Kidney (tissue), 14 donors: ENCODE measurements around the gene AFG3L2. TPM values are rescaled to one million over a fixed set of nuclear protein-coding genes. Genes with fewer than 3 reads are reported as not detected.
A peak's percentile ranks its signal among the peaks of the same experiment; 100 is the strongest.

ENCODE experiments used
- DNase-seq, 5 donors: peaks; one replicate each; pipeline ENCODE4 v3.0.0-alpha.2; 2013 to 2020
- FAIRE-seq: peaks from 2 replicates; lab custom pipeline; 2012; peaks lifted over from hg19 to GRCh38; lab: Jason Lieb, UNC
- H3K27ac ChIP-seq, 2 donors: one replicate each; pipeline ENCODE4 v1.7.0; 2013; ENCODE audit warnings: low read depth in 2 of 2, low read length in 2 of 2, inconsistent platforms in 1 of 2
- H3K27me3 ChIP-seq: one replicate; pipeline ENCODE4 v1.7.1; 2013; ENCODE audit warnings: low read length, inconsistent platforms; ENCODE audit not compliant: control insufficient read depth, insufficient read depth
- H3K36me3 ChIP-seq, 3 donors: one replicate each; pipeline versions ENCODE4 v1.7.0 to v1.7.1; 2013; ENCODE audit warnings: low read length in 3 of 3, control low read depth in 1 of 3, inconsistent platforms in 1 of 3; ENCODE audit not compliant: insufficient read depth in 3 of 3, control insufficient read depth in 2 of 3
- H3K4me1 ChIP-seq, 3 donors: one replicate each; pipeline versions ENCODE4 v1.7.0 to v1.7.1; 2013; ENCODE audit warnings: low read length in 3 of 3, inconsistent platforms in 1 of 3, low read depth in 1 of 3; ENCODE audit not compliant: control insufficient read depth in 2 of 3, insufficient read depth in 2 of 3
- H3K4me3 ChIP-seq, 3 donors: one replicate each; pipeline versions ENCODE4 v1.7.0 to v1.8.1; 2013; ENCODE audit warnings: low read length in 3 of 3, control low read depth in 1 of 3, inconsistent platforms in 1 of 3
- H3K9ac ChIP-seq, 3 donors: one replicate each; pipeline versions ENCODE4 v1.7.0 to v1.7.1; 2013; ENCODE audit warnings: low read length in 3 of 3, control low read depth in 1 of 3, inconsistent platforms in 1 of 3
- H3K9me3 ChIP-seq, 3 donors: one replicate each; pipeline versions ENCODE4 v1.7.0 to v1.7.1; 2013; ENCODE audit warnings: low read length in 3 of 3, control low read depth in 1 of 3, inconsistent platforms in 1 of 3; ENCODE audit not compliant: control insufficient read depth in 2 of 3, insufficient read depth in 1 of 3
- intact Hi-C: fragments of 100-400 bp; cut with DNase I; formaldehyde crosslinking; loops from one replicate; pipeline ENCODE4 v1.11.1; 2022
- polyA plus RNA-seq: library from polyadenylated mRNA; stranded (reverse); fragments of 350-450 nt; fragmentation: Illumina TruSeq; extraction: RNeasy Lipid Tissue Mini Kit (QIAGEN cat#74804); gene quantifications from one replicate; pipeline ENCODE4 v1.2.3, GENCODE V29; 2014; ENCODE audit warnings: low read depth, low replicate concordance; ENCODE audit not compliant: insufficient read depth
- total RNA-seq: library from RNA; stranded (reverse); fragmentation: NEBNext Ultra II Directional; extraction: Animal tissue kit (Norgen Biotek cat#: 25700); gene quantifications from one replicate; pipeline ENCODE4 v1.2.1, GENCODE V29; 2021
- TF ChIP-seq, protein P1 (sequence below): IDR thresholded peaks from 3 replicates; pipeline ENCODE4 v1.5.1; 2012; ENCODE audit warnings: mild to moderate bottlenecking, moderate library complexity, borderline replicate concordance; ENCODE audit not compliant: insufficient read depth; ENCODE audit errors: extremely low read depth
- donor health status: control.
- donor health status: control.
- donor health status: control.
- donor health status: control.
- donor health status: control.
- donor health status: DM: yes; HTN: yes; CAD: no.
- donor health status: Normal renal cell carcinoma (clear cell type).

Gene AFG3L2
- total and polyA plus RNA-seq, 2 donors from 2014 or later = 55.9 to 62.7 TPM

DNA sequence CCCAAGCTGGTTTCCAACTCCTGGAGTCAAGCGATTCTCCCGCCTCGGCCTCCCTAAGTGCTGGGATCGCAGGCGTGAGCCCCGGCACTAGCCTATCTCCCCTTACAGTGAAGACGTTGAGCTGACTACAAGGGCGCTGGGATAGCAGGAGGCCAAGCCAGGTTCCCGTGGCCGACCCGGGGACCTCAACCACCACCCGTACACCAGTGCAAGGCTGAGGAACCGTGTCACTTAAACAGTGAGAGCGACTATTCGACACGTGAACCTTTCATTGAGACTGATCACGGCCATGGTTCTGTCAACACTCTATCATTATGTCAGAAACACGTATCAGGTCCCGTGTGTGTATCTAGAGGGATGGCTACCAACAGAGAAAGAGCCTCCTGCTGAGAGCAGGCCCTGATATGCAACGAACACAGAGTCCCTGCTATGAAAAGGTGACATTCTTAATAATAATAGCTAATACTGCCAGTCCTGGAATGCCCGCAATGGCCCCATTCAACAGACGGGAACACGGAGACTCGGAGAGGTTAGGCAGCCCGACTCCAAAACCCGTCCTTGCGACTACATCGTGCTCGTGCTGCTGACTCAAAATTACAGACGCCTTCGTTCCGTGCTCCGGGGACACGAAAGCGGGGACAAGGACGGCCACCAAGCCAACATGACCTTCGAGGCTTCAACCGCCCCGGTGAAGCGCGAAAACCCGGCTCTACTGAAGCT, 833 bp downstream of the AFG3L2 start:
- peak overlapping the region; percentile 37 to 93 (median 68) for H3K9ac ChIP-seq
- TF ChIP-seq, protein P1, sequence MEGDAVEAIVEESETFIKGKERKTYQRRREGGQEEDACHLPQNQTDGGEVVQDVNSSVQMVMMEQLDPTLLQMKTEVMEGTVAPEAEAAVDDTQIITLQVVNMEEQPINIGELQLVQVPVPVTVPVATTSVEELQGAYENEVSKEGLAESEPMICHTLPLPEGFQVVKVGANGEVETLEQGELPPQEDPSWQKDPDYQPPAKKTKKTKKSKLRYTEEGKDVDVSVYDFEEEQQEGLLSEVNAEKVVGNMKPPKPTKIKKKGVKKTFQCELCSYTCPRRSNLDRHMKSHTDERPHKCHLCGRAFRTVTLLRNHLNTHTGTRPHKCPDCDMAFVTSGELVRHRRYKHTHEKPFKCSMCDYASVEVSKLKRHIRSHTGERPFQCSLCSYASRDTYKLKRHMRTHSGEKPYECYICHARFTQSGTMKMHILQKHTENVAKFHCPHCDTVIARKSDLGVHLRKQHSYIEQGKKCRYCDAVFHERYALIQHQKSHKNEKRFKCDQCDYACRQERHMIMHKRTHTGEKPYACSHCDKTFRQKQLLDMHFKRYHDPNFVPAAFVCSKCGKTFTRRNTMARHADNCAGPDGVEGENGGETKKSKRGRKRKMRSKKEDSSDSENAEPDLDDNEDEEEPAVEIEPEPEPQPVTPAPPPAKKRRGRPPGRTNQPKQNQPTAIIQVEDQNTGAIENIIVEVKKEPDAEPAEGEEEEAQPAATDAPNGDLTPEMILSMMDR = no peak
- H3K36me3 ChIP-seq = peaks cover 0 to 6% (median 0%) of the 10 kb centered on the region in 3 donors
- FAIRE-seq (no peak), DNase-seq (peak in 4 of 5 donors; percentile 29 to 76 (median 58))
- H3K4me1 ChIP-seq = peaks cover 0 to 14% (median 0%) of the 10 kb centered on the region in 3 donors
- H3K4me3 ChIP-seq = peak overlapping the region; percentile 79 to 96 (median 93)
- peak overlapping the region; percentile 98 for H3K27ac ChIP-seq
- no peaks in the 10 kb centered on the region for H3K9me3 ChIP-seq
- no peaks in the 10 kb centered on the region for H3K27me3 ChIP-seq
- intact Hi-C loops = no loop called here

DNA sequence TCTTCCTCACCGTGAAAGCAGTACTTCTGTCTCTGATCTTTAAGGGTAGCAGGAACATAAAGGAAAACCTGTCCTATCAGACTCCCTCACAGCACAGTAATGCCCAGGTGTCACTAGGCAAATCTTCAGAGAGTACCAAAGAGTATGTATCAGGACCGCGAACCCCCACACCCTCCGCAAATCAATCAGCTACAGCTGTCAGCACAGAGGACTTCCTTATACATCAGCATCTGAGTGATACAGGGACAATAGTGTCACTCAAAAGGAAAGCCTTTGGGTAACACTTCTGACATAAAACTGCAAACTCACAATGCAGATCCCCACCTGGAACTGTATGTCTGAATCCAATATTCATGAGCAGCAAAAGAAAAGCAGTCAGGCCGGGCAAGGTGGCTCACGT, 2.6 kb downstream of the AFG3L2 start:
- no peak for FAIRE-seq
- H3K4me3 ChIP-seq = peak overlapping the region in 1 of 3 donors; percentile 96
- H3K27me3 ChIP-seq = no peaks in the 10 kb centered on the region
- H3K9ac ChIP-seq = no peak overlapping the region
- H3K27ac ChIP-seq = no peak overlapping the region
- peaks cover 0 to 6% (median 0%) of the 10 kb centered on the region in 3 donors for H3K36me3 ChIP-seq
- intact Hi-C loops = no loop called here
- DNase-seq = no peak
- TF ChIP-seq, protein P1 = no peak
- H3K4me1 ChIP-seq = peaks cover 0 to 14% (median 0%) of the 10 kb centered on the region in 3 donors
- no peaks in the 10 kb centered on the region for H3K9me3 ChIP-seq

DNA sequence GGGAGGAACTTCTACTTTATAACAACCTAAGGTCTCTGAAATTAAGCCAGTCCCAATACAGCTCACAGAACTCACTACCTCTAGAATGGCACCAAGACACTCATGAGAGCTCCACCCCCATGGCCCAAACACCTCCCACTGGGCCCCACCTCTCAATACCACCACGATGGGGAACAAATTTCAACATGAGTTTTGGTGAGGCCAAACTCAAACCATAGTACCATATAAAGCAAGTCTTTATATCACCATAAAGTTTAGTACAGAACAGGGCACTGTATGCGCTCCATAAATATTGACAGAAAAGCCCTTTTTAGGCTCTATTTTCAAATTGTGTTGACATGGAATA, 3.3 kb downstream of the AFG3L2 start:
- DNase-seq (no peak), FAIRE-seq (no peak)
- H3K27me3 ChIP-seq = no peaks in the 10 kb centered on the region
- no peak overlapping the region for H3K9ac ChIP-seq
- intact Hi-C loops = no loop called here
- peaks cover 0 to 14% (median 0%) of the 10 kb centered on the region in 3 donors for H3K4me1 ChIP-seq
- TF ChIP-seq, protein P1 = no peak
- H3K27ac ChIP-seq = no peak overlapping the region
- H3K4me3 ChIP-seq = peak overlapping the region in 1 of 3 donors; percentile 17
- H3K9me3 ChIP-seq = no peaks in the 10 kb centered on the region
- H3K36me3 ChIP-seq = peaks cover 0 to 13% (median 0%) of the 10 kb centered on the region in 3 donors
